GM18951 (cell line): ENCODE results near the gene RABGGTA.

Experiments used
- POLR2A ChIP-seq: IDR thresholded peaks from 4 replicates; pipeline ENCODE4 v1.6.1; 2011; ENCODE audit warnings: mild to moderate bottlenecking; ENCODE audit not compliant: insufficient read length, insufficient read depth; ENCODE audit errors: extremely low read depth
- in situ Hi-C: fragments of 300-500 bp; cut with MboI; formaldehyde crosslinking; loops from one replicate; pipeline ENCODE4 v1.12.0; 2022; ENCODE audit warnings: low sequenced_read_pairs, mixed read lengths, inconsistent platforms; ENCODE audit not compliant: unreplicated experiment

The RABGGTA gene

DNA sequence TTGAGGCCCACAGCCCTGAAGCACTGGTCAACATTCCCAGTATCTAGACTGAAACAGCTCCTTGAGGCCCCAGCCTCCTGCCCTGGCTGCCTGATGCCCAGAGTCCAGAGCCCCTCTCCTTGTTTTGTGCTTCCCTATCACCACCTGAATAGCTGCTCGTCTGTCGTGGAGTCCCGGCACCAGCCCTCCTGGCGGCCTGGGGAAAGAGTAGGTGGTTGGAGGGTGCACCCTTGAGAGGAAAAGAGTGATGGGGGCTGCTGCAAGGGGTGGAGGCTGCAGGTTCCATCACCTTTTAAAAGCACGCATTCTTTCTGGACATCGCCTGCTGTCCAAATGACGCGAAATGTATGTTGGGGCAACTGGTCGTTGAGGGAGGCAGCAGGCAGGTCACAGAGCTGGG, 3.2 kb downstream of the RABGGTA start:
- no peak for TF ChIP-seq POLR2A
- in situ Hi-C loops, result no loop called here

DNA sequence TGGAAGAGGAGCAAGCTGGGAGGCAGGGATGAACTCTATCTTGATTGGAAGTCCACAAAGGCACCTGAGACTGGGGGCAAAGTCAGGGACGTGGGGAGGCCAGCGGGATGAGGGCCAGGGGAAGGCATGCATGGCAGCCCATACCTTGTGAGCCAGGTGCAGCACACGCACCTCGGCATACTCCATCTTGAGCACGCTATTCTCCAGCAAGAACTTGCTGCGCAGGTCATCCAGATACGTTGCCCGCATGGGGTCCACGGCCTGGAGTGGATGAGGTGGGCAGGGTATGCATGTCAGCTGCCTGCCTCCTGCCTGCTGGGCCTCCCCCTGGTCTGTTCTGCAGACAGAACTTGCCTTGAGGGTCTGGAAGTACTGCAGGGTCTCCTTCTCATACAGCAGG, 3.9 kb downstream of the RABGGTA start:
- in situ Hi-C loops, result no loop called here
- TF ChIP-seq POLR2A, result no peak

DNA sequence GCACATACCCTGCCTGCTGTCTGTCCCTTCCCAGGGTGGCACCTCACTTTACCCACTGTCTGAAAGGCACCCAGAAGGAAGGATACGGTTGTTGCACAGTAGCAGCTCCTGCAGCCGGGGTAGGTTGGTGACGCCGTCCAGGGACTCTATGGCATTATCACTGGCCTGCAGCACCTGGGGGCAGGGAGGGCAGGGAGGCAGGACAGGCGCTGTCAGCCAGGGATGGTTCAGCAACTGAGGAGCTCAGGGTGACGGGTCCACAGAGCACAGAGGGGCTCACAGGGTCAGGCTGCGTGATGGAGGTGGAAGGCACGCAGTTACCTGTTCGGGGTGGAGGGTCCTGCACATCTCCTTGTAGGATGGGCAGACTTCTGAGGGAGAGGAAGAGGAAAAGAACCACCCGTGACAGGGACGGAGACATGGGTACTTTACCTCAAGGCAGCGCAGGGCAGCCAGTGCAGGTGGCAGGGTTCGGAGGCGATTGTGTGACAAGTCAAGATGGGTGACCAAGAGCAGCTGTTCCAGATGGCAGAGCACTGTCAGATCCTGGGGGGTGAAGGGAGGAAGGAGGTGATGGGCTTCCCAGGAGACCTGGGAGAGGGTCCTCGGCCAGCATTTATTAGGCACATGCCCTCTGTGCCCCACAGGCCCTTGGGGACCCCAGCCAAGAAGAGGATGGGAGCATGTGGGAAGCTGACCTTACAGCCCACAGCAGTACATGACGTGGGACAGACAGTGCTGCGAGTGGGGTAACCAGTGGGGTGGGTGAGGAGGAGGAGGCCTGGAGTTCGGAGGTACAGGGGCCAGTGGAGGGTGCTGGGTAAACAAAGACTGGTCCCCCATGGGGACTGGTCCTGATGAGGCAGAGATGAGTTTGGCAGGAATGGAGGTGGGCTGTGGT, 4.8 kb downstream of the RABGGTA start:
- in situ Hi-C loops, result no loop called here

GRCh38 chr14:24264298-24264697, 7.1 kb downstream of the RABGGTA start:
- in situ Hi-C loops, result no loop called here
- no peak for TF ChIP-seq POLR2A

More for the DNA sequence above, 4.8 kb downstream of the RABGGTA start:
- TF ChIP-seq POLR2A, result no peak

GRCh38 chr14:24263848-24264247, 7.5 kb downstream of the RABGGTA start:
- TF ChIP-seq POLR2A, result no peak
- in situ Hi-C loops, result no loop called here

DNA sequence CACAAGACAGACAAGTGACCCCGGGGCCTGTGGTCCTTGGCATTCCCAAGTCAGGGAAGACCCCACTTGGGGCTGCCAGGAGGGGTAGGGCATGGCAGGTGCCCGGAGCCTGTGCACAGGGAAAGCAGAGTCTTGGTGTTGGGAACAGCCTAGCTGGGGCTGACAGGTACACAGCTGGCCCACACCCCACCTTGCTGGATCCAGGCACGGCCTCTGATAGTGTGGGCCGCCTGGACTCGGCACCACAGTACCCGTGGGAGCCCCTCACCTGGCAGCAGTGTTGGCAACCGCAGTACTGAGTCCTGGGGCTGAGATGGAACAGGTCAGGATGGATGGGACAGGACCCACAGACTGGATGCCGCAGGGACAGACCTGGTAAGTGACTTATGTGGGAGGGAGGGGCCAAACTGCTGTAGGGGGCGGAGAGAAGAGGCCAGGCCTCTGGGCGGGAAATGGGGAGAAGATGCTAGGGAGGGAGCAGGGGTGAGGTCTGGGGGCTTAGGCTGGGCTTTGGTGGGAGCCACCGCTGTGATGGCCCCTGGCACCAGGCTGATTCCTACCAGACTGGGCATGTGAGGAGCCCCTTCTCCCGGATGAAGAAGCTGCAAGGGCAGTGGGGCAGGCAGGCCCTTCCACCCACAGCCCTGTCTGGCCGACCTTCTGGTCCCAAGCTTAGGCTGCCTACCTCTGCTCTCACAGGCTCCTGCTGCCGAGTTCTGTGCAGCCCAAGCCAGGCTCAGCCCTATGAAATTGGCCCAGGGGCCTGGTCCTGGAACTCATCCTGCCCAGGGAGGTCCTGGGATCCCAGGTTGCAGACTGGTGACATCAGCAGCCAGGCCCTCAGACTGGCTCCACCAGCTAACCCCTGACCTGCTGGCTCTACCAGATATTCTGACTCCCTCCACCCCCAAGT, 8.3 kb downstream of the RABGGTA start, which contains the start of gene TGM1:
Gene TGM1, minus strand, starts transcription at position 357 of the 913 bp plus-strand sequence. CDS start 825 bp downstream, outside the sequence.
- in situ Hi-C loops, result no loop called here
- no peak for TF ChIP-seq POLR2A

- in situ Hi-C loops, result no loop called here
- no peak for TF ChIP-seq POLR2A
Observed at GRCh38 chr14:24261969-24262327, 9.4 kb downstream of the RABGGTA start.

GRCh38 chr14:24261256-24261968, 10.0 kb downstream of the RABGGTA start:
- TF ChIP-seq POLR2A, result no peak
- in situ Hi-C loops, result no loop called here

- TF ChIP-seq POLR2A, result no peak
- in situ Hi-C loops, result no loop called here
Observed at GRCh38 chr14:24260780-24261157, 10.6 kb downstream of the RABGGTA start.

- in situ Hi-C loops, result no loop called here
- TF ChIP-seq POLR2A, result no peak
Observed at GRCh38 chr14:24260026-24260779, 11.2 kb downstream of the RABGGTA start.

DNA sequence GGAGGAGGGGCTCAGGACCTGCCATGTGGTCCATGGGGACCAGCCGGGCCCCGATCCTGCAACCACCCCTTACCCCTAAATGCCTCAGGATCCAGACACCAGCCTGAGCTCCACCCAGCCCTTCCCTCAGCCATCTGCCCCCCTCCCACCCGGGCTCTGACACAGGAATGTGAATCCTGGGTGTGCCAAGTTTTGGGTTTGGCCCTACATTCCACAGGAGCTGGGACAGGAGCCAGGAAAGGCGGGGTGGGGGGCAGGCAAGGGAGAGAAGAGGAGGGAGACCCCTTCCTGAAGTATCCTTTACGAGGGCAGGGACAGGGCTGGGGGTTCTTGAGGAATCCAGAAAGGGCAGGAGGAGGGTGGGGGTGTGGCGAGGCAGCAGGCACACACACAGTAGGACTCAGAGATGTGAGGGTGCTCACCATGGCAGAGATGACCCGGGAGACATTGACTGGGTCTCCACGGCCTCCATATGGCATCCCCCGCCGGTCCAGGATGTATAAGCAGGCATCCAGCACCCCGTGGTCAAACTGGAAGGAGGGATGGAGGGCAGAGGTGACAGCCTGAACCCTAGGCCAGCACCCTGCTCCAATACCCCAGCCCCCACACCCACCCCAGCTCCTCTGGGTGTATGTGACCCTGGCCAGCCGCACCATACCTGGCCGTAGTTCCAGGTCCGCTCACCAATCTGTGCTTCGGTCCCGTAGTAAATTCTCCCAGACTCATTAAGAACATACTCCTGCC, 11.9 kb downstream of the RABGGTA start:
- in situ Hi-C loops, result no loop called here
- no peak for TF ChIP-seq POLR2A
